Measurements from ENCODE around the gene MAPK14.

The MAPK14 gene

GRCh38 chr6:36053878-36054277 lies 26.3 kb downstream of the MAPK14 start:
- Histone ChIP-seq H3K9me2 (ENCODE audit: low read depth, low read length) (no peaks in the 10 kb centered on the region), H3K27me3 (ENCODE audit: insufficient read depth, low read length) (no peaks in the 10 kb centered on the region), H3K79me2 (ENCODE audit: insufficient read depth, low read length) (peaks cover 43% of the 10 kb centered on the region), H3K4me3 (ENCODE audit: low read depth, low read length, poor library complexity, severe bottlenecking) (no peak overlapping the region), H3F3A (ENCODE audit: insufficient read depth, low read length) (0 out of 2 replicates have a peak, but pooled peaks cover 3% of the 10 kb centered on the region), H3K4me2 (ENCODE audit: low read length) (no peak overlapping the region), H3K36me3 (ENCODE audit: insufficient read depth, low read length) (peaks cover 33% of the 10 kb centered on the region; the same call in 1 of the 2 replicates), H2AFZ (ENCODE audit: low read length) (no peak overlapping the region), H3K9ac (ENCODE audit: low read length) (no peak overlapping the region), H3K27ac (ENCODE audit: low read depth, low read length, poor library complexity, severe bottlenecking) (no peak overlapping the region), H3K4me1 (ENCODE audit: insufficient read depth, low read length, severe bottlenecking) (peaks cover 15% of the 10 kb centered on the region), H3K9me3 (ENCODE audit: low read length) (no peaks in the 10 kb centered on the region), H4K20me1 (ENCODE audit: insufficient read depth, low read length) (no peaks in the 10 kb centered on the region)
- TF ChIP-seq EZH2 (IDR thresholded peaks at IDR 0.05; ENCODE audit: borderline replicate concordance, low read length), result no peak
- TF ChIP-seq, protein P1, sequence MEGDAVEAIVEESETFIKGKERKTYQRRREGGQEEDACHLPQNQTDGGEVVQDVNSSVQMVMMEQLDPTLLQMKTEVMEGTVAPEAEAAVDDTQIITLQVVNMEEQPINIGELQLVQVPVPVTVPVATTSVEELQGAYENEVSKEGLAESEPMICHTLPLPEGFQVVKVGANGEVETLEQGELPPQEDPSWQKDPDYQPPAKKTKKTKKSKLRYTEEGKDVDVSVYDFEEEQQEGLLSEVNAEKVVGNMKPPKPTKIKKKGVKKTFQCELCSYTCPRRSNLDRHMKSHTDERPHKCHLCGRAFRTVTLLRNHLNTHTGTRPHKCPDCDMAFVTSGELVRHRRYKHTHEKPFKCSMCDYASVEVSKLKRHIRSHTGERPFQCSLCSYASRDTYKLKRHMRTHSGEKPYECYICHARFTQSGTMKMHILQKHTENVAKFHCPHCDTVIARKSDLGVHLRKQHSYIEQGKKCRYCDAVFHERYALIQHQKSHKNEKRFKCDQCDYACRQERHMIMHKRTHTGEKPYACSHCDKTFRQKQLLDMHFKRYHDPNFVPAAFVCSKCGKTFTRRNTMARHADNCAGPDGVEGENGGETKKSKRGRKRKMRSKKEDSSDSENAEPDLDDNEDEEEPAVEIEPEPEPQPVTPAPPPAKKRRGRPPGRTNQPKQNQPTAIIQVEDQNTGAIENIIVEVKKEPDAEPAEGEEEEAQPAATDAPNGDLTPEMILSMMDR (IDR thresholded peaks at IDR 0.05; ENCODE audit: low read length), result no peak

- H3K9me3 ChIP-seq (ENCODE audit: low read length), result no peaks in the 10 kb centered on the region
- no peaks in the 10 kb centered on the region for H3K27me3 ChIP-seq (ENCODE audit: insufficient read depth, low read length)
- peaks cover 38% of the 10 kb centered on the region for H3K79me2 ChIP-seq (ENCODE audit: insufficient read depth, low read length)
- no peak overlapping the region for H2AFZ ChIP-seq (ENCODE audit: low read length)
- no peak overlapping the region for H3K27ac ChIP-seq (ENCODE audit: low read depth, low read length, poor library complexity, severe bottlenecking)
- H3K36me3 ChIP-seq (ENCODE audit: insufficient read depth, low read length), result peaks cover 36% of the 10 kb centered on the region; the same call in 1 of the 2 replicates
- no peaks in the 10 kb centered on the region for H3K9me2 ChIP-seq (ENCODE audit: low read depth, low read length)
- no peak overlapping the region for H3K4me2 ChIP-seq (ENCODE audit: low read length)
- peaks cover 13% of the 10 kb centered on the region for H3K4me1 ChIP-seq (ENCODE audit: insufficient read depth, low read length, severe bottlenecking)
- no peak overlapping the region for H3K9ac ChIP-seq (ENCODE audit: low read length)
- H4K20me1 ChIP-seq (ENCODE audit: insufficient read depth, low read length), result no peaks in the 10 kb centered on the region
- TF ChIP-seq EZH2 (IDR thresholded peaks at IDR 0.05; ENCODE audit: borderline replicate concordance, low read length), result no peak
- TF ChIP-seq, protein P1 (IDR thresholded peaks at IDR 0.05; ENCODE audit: low read length), result no peak
- H3F3A ChIP-seq (ENCODE audit: insufficient read depth, low read length), result 0 out of 2 replicates have a peak, but pooled peaks cover 3% of the 10 kb centered on the region
- H3K4me3 ChIP-seq (ENCODE audit: low read depth, low read length, poor library complexity, severe bottlenecking), result no peak overlapping the region
Measured at GRCh38 chr6:36054415-36054814, 26.8 kb downstream of the MAPK14 start.

- H3K79me2 ChIP-seq (ENCODE audit: insufficient read depth, low read length), result peaks cover 32% of the 10 kb centered on the region
- no peak overlapping the region for H3K27ac ChIP-seq (ENCODE audit: low read depth, low read length, poor library complexity, severe bottlenecking)
- no peaks in the 10 kb centered on the region for H3K27me3 ChIP-seq (ENCODE audit: insufficient read depth, low read length)
- no peaks in the 10 kb centered on the region for H3K9me2 ChIP-seq (ENCODE audit: low read depth, low read length)
- peaks cover 41% of the 10 kb centered on the region for H3K36me3 ChIP-seq (ENCODE audit: insufficient read depth, low read length)
- peaks cover 10% of the 10 kb centered on the region for H3K4me1 ChIP-seq (ENCODE audit: insufficient read depth, low read length, severe bottlenecking)
- TF ChIP-seq EZH2 (IDR thresholded peaks at IDR 0.05; ENCODE audit: borderline replicate concordance, low read length), result no peak
- TF ChIP-seq, protein P1 (IDR thresholded peaks at IDR 0.05; ENCODE audit: low read length), result no peak
- H3K9ac ChIP-seq (ENCODE audit: low read length), result no peak overlapping the region
- no peak overlapping the region for H2AFZ ChIP-seq (ENCODE audit: low read length)
- 0 out of 2 replicates have a peak, but pooled peaks cover 3% of the 10 kb centered on the region for H3F3A ChIP-seq (ENCODE audit: insufficient read depth, low read length)
- no peak overlapping the region for H3K4me3 ChIP-seq (ENCODE audit: low read depth, low read length, poor library complexity, severe bottlenecking)
- no peak overlapping the region; the same call in 1 of the 2 replicates for H3K4me2 ChIP-seq (ENCODE audit: low read length)
- no peaks in the 10 kb centered on the region for H4K20me1 ChIP-seq (ENCODE audit: insufficient read depth, low read length)
- H3K9me3 ChIP-seq (ENCODE audit: low read length), result no peaks in the 10 kb centered on the region
Measured at GRCh38 chr6:36054956-36055355, 27.3 kb downstream of the MAPK14 start.
